Left ventricle myocardium superior (tissue), 1 donor: Measurements from ENCODE around the gene IL1RL2. TPM values are rescaled to one million over a fixed set of nuclear protein-coding genes. Genes with fewer than 3 reads are reported as not detected.

Source experiments
- ATAC-seq: fragments of 200-7000 bp; cut with Tn5 transposase; one replicate; pipeline ENCODE4 v1.9.1; 2020; ENCODE audit warnings: mild to moderate bottlenecking, moderate library complexity
- DNase-seq: peaks from one replicate; pipeline ENCODE4 v3.0.0-alpha.2; 2020
- intact Hi-C: fragments of 100-400 bp; cut with micrococcal nuclease; formaldehyde crosslinking; loops from one replicate; pipeline ENCODE4 v1.11.0; 2022
- long read RNA-seq: library from polyadenylated mRNA; unstranded; transcript quantifications from one replicate; pipeline ENCODE4 v2.0.0, GENCODE V29; 2021
- total RNA-seq: library from RNA; stranded (reverse); fragmentation: NEBNext Ultra II Directional; extraction: Animal tissue kit (Norgen Biotek cat#: 25700); gene quantifications from one replicate; pipeline ENCODE4 v1.2.1, GENCODE V29; 2021
- donor health status: DM: no; HTN: yes; CAD: no; lungs with severe emphysema.

IL1RL2 gene
- total RNA-seq = not detected
- long read RNA-seq = 0 reads

- intact Hi-C loops = no loop called here
- DNase-seq (no peak), ATAC-seq (peak; percentile 52)
Observed at GRCh38 chr2:102186791-102187495, at the start of gene IL1RL2. Gene IL1RL2 (plus strand): TSS chr2:102187023. CDS start chr2:102187868, 845 bp downstream.

- ATAC-seq = no peak
- no peak for DNase-seq
- intact Hi-C loops = no loop called here
Observed at GRCh38 chr2:102137138-102137537, 49.7 kb upstream of the IL1RL2 start.

GRCh38 chr2:102138331-102138730 lies 48.5 kb upstream of the IL1RL2 start:
- no peak for DNase-seq
- intact Hi-C loops = no loop called here
- no peak for ATAC-seq

GRCh38 chr2:102139851-102140250 lies 47.0 kb upstream of the IL1RL2 start:
- ATAC-seq (no peak), DNase-seq (no peak)
- intact Hi-C loops = no loop called here

- ATAC-seq (no peak), DNase-seq (no peak)
- intact Hi-C loops = no loop called here
Observed at GRCh38 chr2:102140377-102140776, 46.4 kb upstream of the IL1RL2 start.

- intact Hi-C loops = no loop called here
- no peak for DNase-seq
Observed at GRCh38 chr2:102141011-102141943, 45.5 kb upstream of the IL1RL2 start.

GRCh38 chr2:102141970-102142828 lies 44.6 kb upstream of the IL1RL2 start, which contains the start of gene IL1R1:
Gene IL1R1 (plus strand): TSS chr2:102142746. CDS start chr2:102157725, 14,979 bp downstream.
- ATAC-seq = peak; percentile 95
- intact Hi-C loops = no loop called here
- peak; percentile 92 for DNase-seq

More at GRCh38 chr2:102141011-102141943, 45.5 kb upstream of the IL1RL2 start:
- ATAC-seq = peak; percentile 13

GRCh38 chr2:102142829-102143449 lies 43.9 kb upstream of the IL1RL2 start:
- DNase-seq (no peak), ATAC-seq (peak; percentile 8)
- intact Hi-C loops = no loop called here

- intact Hi-C loops = no loop called here
- peak; percentile 55 for DNase-seq
Observed at GRCh38 chr2:102143450-102143985, 43.3 kb upstream of the IL1RL2 start.

GRCh38 chr2:102144128-102144527 lies 42.7 kb upstream of the IL1RL2 start:
- no peak for DNase-seq
- no peak for ATAC-seq
- intact Hi-C loops = no loop called here

More at GRCh38 chr2:102143450-102143985, 43.3 kb upstream of the IL1RL2 start:
- peak; percentile 47 for ATAC-seq

GRCh38 chr2:102145107-102145506 lies 41.7 kb upstream of the IL1RL2 start:
- no peak for ATAC-seq
- no peak for DNase-seq
- intact Hi-C loops = no loop called here

GRCh38 chr2:102145934-102146333 lies 40.9 kb upstream of the IL1RL2 start:
- intact Hi-C loops = no loop called here

GRCh38 chr2:102147935-102148334 lies 38.9 kb upstream of the IL1RL2 start:
- intact Hi-C loops = no loop called here
- ATAC-seq (no peak), DNase-seq (no peak)

More at GRCh38 chr2:102145934-102146333, 40.9 kb upstream of the IL1RL2 start:
- DNase-seq (no peak), ATAC-seq (no peak)

GRCh38 chr2:102149243-102149642 lies 37.6 kb upstream of the IL1RL2 start:
- no peak for DNase-seq
- intact Hi-C loops = no loop called here
- no peak for ATAC-seq

GRCh38 chr2:102149644-102150455 lies 37.0 kb upstream of the IL1RL2 start:
- no peak for DNase-seq
- ATAC-seq = no peak
- intact Hi-C loops = no loop called here

GRCh38 chr2:102154364-102154763 lies 32.5 kb upstream of the IL1RL2 start:
- ATAC-seq (no peak), DNase-seq (no peak)
- intact Hi-C loops = no loop called here

- ATAC-seq (no peak), DNase-seq (no peak)
- intact Hi-C loops = no loop called here
Observed at GRCh38 chr2:102154946-102155702, 31.7 kb upstream of the IL1RL2 start.
